Liver (tissue), 3 donors: Measurements from ENCODE around the gene DIAPH2.

ENCODE experiments used
- GABPA ChIP-seq, 2 donors: IDR thresholded peaks in 1 of 2; conservative IDR thresholded peaks in 1 of 2; 2 replicates each; pipeline ENCODE4 v1.6.1; 2016; ENCODE audit warnings: antibody characterized with exemption in 2 of 2, mild to moderate bottlenecking in 1 of 2, moderate library complexity in 1 of 2
- JUND ChIP-seq, 2 donors: IDR thresholded peaks; 2 replicates each; pipeline ENCODE4 v1.6.1; 2016; ENCODE audit warnings: antibody characterized with exemption in 2 of 2
- MAX ChIP-seq: IDR thresholded peaks from 2 replicates; pipeline ENCODE4 v1.6.1; 2016; ENCODE audit warnings: antibody characterized with exemption
- RXRA ChIP-seq, 2 donors: IDR thresholded peaks; 2 replicates each; pipeline ENCODE4 v1.6.1; 2017 to 2018; ENCODE audit warnings: antibody characterized with exemption in 2 of 2, mild to moderate bottlenecking in 1 of 2
- TF ChIP-seq, protein P1 (sequence below): fragments of 150-350 bp; IDR thresholded peaks from 2 replicates; pipeline ENCODE4 v1.5.1; 2017; ENCODE audit warnings: improper control_type of control experiment, low read depth, low read length; ENCODE audit not compliant: missing input control
- donor health status: healthy.
- donor health status: healthy.

DNA sequence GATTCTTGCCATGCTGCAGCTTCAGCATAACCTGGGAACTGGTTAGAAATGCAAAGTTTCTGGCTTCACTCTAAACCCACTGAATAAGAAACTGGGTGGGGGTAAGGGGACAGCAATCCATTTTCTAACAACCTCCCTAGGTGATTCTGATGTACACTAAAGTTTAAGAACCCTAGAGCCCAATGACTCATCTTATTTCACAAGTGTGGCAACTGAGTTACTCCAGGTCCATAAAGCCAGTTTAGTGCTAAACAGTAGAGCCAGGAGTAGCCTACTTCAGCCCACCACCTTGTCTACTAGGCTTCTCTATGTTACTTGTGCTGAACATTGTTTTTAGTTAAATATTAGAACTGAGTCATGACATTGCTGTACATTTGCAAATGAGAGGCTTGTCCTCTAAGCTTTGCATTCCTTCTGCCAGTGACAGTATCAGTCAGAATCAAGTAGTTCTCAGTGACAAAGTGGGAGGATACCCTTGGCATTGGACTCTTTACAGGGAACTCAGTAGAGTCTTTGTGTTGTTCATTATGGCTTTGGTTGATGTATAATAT lies 717.0 kb downstream of the DIAPH2 start:
- TF ChIP-seq GABPA (IDR thresholded peaks at IDR 0.05 in 1 of 2, conservative IDR thresholded peaks at IDR 0.05 in 1 of 2), result no peak
- TF ChIP-seq, protein P1, sequence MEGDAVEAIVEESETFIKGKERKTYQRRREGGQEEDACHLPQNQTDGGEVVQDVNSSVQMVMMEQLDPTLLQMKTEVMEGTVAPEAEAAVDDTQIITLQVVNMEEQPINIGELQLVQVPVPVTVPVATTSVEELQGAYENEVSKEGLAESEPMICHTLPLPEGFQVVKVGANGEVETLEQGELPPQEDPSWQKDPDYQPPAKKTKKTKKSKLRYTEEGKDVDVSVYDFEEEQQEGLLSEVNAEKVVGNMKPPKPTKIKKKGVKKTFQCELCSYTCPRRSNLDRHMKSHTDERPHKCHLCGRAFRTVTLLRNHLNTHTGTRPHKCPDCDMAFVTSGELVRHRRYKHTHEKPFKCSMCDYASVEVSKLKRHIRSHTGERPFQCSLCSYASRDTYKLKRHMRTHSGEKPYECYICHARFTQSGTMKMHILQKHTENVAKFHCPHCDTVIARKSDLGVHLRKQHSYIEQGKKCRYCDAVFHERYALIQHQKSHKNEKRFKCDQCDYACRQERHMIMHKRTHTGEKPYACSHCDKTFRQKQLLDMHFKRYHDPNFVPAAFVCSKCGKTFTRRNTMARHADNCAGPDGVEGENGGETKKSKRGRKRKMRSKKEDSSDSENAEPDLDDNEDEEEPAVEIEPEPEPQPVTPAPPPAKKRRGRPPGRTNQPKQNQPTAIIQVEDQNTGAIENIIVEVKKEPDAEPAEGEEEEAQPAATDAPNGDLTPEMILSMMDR, result no peak
- TF ChIP-seq MAX, result no peak
- TF ChIP-seq JUND (IDR thresholded peaks at IDR 0.05), result no peak
- TF ChIP-seq RXRA (IDR thresholded peaks at IDR 0.05), result no peak
